AG10803 (cell line): ENCODE data around the gene RAE1.
"Not testable (repeated sequence)": the region's sequence is repeated elsewhere in the genome, so short reads cannot be mapped to it uniquely, and the experiment has no call there.

Experiments
- DNase-seq: peaks from one replicate; pipeline ENCODE4 v3.0.0; 2010; ENCODE audit warnings: low read depth
- H3K4me3 ChIP-seq: 2 replicates; pipeline ENCODE4 v1.5.1; 2011; ENCODE audit warnings: mild to moderate bottlenecking, low read length, control low read depth
- TF ChIP-seq, protein P1 (sequence below): conservative IDR thresholded peaks from 2 replicates; pipeline ENCODE4 v1.5.1; 2011; ENCODE audit warnings: mild to moderate bottlenecking, low read length, control low read depth, inconsistent platforms

The RAE1 gene

DNA sequence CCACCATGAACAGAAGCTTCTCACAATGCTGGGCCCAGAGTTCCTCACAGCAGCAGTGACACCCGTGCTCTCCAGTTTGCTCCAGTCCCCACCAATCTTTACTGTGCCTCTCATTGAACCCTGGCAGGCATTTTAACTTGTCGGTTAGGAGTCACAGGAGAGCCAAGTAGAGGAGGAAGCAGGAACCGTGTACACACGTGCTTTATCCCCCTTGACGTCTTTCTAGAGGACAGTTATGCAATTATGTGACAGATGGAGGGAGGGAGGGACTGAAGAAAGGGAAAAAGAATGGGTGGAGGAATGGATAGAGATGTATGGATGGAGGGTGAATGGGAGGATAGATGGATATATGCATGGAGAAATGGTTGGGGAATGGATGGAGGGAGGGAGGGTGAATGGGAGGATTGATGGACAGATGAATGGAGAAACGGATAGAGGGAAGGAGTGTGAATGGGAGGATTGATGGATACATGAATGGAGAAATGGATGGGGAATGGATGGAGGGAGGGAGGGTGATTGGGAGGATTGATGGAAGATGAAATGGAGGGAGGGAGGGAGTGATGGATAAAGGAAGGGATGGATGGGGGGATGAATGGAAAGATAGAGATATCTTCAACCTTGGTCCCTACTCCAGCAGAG, 66.1 kb downstream of the RAE1 start:
- no peak for DNase-seq
- TF ChIP-seq, protein P1, sequence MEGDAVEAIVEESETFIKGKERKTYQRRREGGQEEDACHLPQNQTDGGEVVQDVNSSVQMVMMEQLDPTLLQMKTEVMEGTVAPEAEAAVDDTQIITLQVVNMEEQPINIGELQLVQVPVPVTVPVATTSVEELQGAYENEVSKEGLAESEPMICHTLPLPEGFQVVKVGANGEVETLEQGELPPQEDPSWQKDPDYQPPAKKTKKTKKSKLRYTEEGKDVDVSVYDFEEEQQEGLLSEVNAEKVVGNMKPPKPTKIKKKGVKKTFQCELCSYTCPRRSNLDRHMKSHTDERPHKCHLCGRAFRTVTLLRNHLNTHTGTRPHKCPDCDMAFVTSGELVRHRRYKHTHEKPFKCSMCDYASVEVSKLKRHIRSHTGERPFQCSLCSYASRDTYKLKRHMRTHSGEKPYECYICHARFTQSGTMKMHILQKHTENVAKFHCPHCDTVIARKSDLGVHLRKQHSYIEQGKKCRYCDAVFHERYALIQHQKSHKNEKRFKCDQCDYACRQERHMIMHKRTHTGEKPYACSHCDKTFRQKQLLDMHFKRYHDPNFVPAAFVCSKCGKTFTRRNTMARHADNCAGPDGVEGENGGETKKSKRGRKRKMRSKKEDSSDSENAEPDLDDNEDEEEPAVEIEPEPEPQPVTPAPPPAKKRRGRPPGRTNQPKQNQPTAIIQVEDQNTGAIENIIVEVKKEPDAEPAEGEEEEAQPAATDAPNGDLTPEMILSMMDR, result no peak
- H3K4me3 ChIP-seq, result no peak overlapping the region

DNA sequence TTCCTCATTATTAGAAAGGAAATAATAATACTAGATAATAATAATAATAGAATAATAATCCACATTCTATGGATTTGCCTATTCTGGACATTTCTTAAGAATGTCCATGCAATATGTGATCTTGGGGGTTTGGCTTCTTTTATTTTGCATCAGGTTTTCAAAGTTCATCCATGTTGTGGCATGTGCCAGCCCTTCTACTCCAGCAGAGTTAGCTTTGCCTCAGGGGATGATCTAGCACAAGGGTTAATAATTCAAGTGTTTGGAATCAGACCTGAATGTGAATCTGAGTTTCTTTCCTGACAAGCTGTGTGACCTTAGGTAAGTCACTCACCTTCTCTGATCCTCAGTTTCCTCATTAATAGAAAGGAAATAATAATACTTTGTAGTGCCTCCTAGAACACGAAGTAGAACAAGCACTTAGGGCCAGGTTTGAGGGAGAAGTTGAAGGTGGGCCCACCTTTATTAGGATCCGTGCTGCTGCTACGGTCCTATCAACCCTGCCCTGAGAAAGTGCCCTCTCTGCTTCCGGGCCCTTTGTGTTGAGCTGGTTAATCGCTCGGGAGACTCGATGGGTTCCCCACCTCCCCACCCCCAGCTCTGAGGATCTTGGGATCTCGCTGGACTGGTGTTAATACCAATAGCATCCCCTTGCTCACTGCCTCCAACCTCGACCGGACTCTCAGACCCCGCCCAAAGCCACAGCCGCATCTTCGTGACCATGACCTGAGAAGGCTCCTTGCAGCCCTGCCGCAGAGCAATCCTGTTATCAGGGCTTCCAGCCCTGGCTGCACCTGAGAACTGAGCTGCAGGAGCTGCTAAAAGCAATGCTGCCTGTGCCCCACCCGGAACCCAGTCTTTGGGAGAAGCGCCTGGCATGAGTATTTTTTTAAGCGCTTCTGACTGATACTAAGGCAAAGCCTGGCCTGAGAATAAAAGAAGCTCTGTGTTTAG, 67.0 kb downstream of the RAE1 start:
- H3K4me3 ChIP-seq, result no peak overlapping the region
- TF ChIP-seq, protein P1, result no peak
- DNase-seq, result no peak

DNA sequence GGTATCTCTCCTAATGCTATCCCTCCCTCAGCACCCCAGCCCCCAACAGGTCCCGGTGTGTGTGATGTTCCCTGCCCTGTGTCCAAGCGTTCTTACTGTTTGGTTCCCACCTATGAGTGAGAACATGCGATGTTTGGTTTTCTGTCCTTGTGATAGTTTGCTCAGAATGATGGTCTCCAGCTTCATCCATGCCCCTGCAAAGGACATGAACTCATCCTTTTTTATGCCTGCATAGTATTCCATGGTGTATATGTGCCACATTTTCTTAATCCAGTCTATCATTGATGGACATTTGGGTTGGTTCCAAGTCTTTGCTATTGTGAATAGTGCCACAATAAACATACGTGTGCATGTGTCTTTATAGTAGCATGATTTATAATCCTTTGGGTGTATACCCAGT, 68.4 kb downstream of the RAE1 start:
- not testable (repeated sequence) for DNase-seq, H3K4me3 ChIP-seq

DNA sequence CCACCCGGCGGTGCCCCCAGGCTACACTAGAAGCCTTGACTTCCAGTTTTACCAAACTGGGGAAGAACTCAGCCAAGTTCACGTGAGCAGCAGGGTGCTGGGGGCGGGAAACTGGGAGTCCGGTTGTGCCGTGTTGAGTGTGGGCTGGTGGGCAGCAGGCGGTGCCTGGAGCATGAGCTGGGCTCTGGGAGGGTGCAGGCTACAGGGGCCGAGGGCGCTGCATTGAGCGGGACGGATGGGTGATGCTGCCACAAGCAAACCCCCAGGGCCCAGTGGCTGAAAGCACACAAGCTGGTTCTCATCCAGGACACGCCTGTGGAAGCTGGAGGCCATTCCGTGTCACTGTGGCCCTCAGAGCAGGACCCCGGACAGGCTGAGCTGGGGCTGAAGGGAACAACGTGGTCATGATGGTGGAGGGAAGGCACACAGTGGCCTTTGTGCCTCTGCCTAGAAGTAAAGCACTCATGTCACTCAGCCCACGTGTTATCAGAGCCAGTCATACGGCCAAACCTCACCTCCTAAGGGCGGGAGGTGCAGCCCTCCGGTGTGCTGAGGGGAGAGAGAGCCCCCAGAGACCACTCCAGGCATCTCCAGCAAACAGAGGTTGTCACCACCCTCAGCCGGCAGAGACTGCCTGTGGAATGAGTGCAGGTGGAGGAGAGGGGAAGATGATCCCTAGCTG, 69.7 kb downstream of the RAE1 start:
- no peak overlapping the region for H3K4me3 ChIP-seq
- DNase-seq, result no peak
- TF ChIP-seq, protein P1, result no peak

DNA sequence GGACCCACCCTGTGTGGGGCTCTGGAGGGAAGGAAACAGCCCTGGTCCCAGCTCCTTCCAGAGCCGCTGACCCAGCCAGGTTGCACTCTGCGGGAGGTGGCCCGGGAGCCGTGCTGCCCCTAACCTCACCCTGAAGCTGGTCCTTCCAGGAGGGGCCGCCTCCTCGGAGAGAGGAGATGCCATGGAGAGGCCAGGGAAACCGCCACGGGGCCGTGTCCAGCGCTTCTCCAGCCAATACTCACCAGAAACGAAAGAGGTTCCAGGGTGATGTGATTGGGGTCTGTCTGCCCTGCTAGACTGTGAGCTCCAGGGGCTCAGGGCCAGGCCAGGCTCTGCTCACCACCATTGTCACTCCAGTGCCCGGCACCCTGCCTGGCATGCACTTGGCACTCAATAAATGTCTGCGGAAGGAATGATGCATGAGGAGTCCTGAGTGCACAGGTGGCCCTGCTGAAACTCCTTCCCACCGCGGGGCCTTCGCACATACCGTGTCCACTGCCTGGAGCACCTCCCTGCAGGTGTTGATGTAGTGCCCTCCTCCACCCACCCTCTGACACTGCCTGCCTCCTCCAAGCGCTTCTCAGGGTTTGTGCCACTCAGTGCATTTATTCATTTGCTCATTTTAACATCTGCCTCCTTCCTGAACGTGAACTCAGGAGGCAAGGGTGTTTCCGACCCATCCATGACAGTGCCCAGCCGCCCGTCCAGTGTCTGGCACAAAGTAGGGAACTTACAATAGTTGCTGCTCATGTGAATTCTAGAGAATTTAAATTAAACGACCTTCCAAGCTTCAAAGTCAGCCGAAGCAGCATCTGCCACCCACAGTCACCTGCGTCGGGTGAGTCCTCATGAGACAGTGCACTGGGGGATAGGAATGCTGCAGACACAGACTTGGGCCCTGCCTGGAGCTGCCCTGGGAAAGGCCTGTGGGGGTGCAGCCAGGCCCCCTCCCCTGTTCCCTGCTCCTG, 70.5 kb downstream of the RAE1 start:
- no peak overlapping the region for H3K4me3 ChIP-seq
- DNase-seq, result no peak
- TF ChIP-seq, protein P1, result no peak

DNA sequence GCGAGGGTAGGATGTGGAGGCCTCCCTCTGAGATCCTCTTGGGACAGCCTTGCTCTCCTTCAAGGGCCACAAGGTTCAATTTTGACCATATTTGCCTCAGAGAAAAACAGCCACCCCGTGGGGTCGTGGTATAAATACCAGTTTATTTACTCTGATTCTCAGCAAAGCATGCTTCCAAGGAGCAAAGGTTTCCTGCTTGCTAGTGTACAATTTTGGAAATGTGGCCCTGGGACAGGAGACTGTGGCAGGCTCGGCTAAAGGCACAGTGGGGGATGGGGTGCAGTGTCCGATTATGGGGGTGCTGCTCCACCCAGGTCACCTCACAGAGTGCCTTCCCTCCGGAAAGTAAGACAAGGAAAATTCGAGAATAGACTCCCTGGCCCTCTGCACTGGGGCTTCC, 71.2 kb downstream of the RAE1 start:
- H3K4me3 ChIP-seq, result no peak overlapping the region
- no peak for DNase-seq
- TF ChIP-seq, protein P1, result no peak
